Stimulated activated CD8-positive, alpha-beta memory T cell treated with anti-CD3 and anti-CD28 coated beads, Interleukin-15, amount 100 ng/mL, for 24 hours (primary cell): ENCODE results near the gene WIZ.

Experiments used
- DNase-seq: peaks from one replicate; pipeline ENCODE4 v3.0.0-alpha.2; 2020; ENCODE audit warnings: low read depth

Gene WIZ

GRCh38 chr19:15374105-15374651 lies 75.6 kb downstream of the WIZ start:
- DNase-seq, result no peak

GRCh38 chr19:15373644-15374043 lies 76.1 kb downstream of the WIZ start:
- DNase-seq, result no peak

DNA sequence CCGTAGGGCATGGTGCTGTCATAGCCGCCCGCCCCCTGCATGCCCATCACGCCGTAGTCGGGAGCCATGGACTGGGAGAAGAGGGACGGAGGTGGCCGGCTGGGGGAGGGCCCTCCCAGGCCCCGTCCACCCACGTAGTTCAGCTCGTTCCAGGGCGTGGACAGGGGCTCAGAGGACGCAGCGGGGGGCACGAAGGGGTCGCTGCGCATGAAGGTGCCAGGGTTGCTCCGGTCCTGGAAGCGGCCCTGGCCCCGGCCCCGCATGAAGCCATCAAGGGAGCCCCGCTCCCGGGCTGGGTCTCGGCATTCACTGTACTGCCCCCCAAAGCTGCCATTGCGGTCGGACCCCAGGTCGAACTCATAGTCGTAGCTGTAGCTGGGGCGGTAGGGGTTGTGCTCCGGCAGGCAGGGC lies 76.9 kb downstream of the WIZ start:
- no peak for DNase-seq

- DNase-seq, result no peak
Observed at GRCh38 chr19:15372470-15372869, 77.3 kb downstream of the WIZ start.

DNA sequence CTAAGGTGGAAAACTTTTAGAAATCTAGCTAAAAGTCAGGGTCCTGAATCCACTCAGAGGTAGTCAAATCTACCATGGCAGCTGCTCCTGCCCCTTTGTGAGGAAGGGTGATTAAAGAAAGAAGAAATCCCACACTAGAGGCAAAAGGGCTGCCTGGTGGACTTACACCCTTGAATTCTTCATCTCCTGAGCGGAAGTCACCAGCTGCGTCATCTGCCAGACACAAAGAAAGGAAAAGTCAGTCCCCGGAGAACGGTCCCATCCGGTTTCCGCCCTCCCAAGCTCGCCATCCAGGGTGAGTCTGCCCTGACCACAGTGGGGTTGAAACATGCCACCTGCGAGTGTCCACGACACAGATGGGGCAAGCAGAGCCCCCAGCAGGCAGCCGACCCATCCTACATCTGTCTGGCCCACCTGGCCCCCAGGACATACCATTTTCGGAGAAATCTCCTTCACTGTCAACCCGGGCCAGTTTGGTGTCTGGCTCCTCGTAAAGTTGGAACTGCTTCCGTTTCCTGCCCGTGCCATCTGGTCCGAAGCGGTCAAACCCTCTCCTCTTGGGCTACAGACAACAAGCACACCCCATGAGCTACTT lies 77.9 kb downstream of the WIZ start:
- no peak for DNase-seq

GRCh38 chr19:15371119-15371518 lies 78.6 kb downstream of the WIZ start:
- DNase-seq, result no peak
